H9 (cell line): Measurements from ENCODE around the gene ASCL1. TPM values are rescaled to one million over a fixed set of nuclear protein-coding genes. Genes with fewer than 3 reads are reported as not detected.

Source experiments
- DNase-seq: peaks from one replicate; pipeline ENCODE4 v3.0.0-alpha.2; 2017
- H2AFZ ChIP-seq: one replicate; pipeline ENCODE4 v1.6.1; 2013; ENCODE audit warnings: mild to moderate bottlenecking, low read length, control low read depth, moderate library complexity
- H2AK5ac ChIP-seq: 2 replicates; pipeline ENCODE4 v1.6.1; 2013; ENCODE audit warnings: low read length, control low read depth, mixed read lengths; ENCODE audit not compliant: insufficient read length
- H2BK120ac ChIP-seq: one replicate; pipeline ENCODE4 v1.6.1; 2013; ENCODE audit warnings: low read depth, mild to moderate bottlenecking, low read length, control low read depth, inconsistent platforms; ENCODE audit not compliant: poor library complexity, severe bottlenecking
- H2BK12ac ChIP-seq: 2 replicates; pipeline ENCODE4 v1.6.1; 2013; ENCODE audit warnings: low read length, control low read depth, mixed read lengths, low read depth; ENCODE audit not compliant: insufficient read length
- H2BK15ac ChIP-seq: 2 replicates; pipeline ENCODE4 v1.6.1; 2013; ENCODE audit warnings: low read depth, low read length, control low read depth
- H2BK20ac ChIP-seq: one replicate; pipeline ENCODE4 v1.6.1; 2013; ENCODE audit warnings: low read depth, mild to moderate bottlenecking, low read length, control low read depth, inconsistent platforms; ENCODE audit not compliant: poor library complexity, severe bottlenecking
- H2BK5ac ChIP-seq: 2 replicates; pipeline ENCODE4 v1.6.1; 2013; ENCODE audit warnings: low read length, control low read depth, mixed read lengths; ENCODE audit not compliant: insufficient read length
- H3K14ac ChIP-seq: 2 replicates; pipeline ENCODE4 v1.6.1; 2013; ENCODE audit warnings: low read length, control low read depth; ENCODE audit not compliant: insufficient read depth
- H3K18ac ChIP-seq: 2 replicates; pipeline ENCODE4 v1.6.1; 2013; ENCODE audit warnings: low read depth, mild to moderate bottlenecking, mixed read lengths, low read length, control low read depth; ENCODE audit not compliant: insufficient read length
- H3K23ac ChIP-seq: 2 replicates; pipeline ENCODE4 v1.6.1; 2013; ENCODE audit warnings: low read length, control low read depth, mixed read lengths, low read depth; ENCODE audit not compliant: insufficient read length
- H3K23me2 ChIP-seq: 2 replicates; pipeline ENCODE4 v1.6.1; 2013; ENCODE audit warnings: low read depth, mild to moderate bottlenecking, mixed read lengths, low read length, control low read depth; ENCODE audit not compliant: insufficient read length, poor library complexity, severe bottlenecking
- H3K27ac ChIP-seq: 2 replicates; pipeline ENCODE4 v1.5.1; 2013; ENCODE audit warnings: low read length, control low read depth, mixed read lengths, low read depth; ENCODE audit not compliant: insufficient read length
- H3K27me3 ChIP-seq: 2 replicates; pipeline ENCODE4 v1.6.1; 2013; ENCODE audit warnings: low read length, control low read depth, inconsistent platforms; ENCODE audit not compliant: insufficient read depth
- H3K4ac ChIP-seq: 2 replicates; pipeline ENCODE4 v1.6.1; 2013; ENCODE audit warnings: low read depth, mild to moderate bottlenecking, control low read depth, inconsistent platforms, low read length, moderate library complexity
- H3K4me1 ChIP-seq: 2 replicates; pipeline ENCODE4 v1.6.1; 2013; ENCODE audit warnings: low read length, control low read depth, inconsistent platforms; ENCODE audit not compliant: insufficient read depth
- H3K4me2 ChIP-seq: 2 replicates; pipeline ENCODE4 v1.6.1; 2013; ENCODE audit warnings: low read length, control low read depth, mixed read lengths; ENCODE audit not compliant: insufficient read length, insufficient read depth
- H3K56ac ChIP-seq: 2 replicates; pipeline ENCODE4 v1.6.1; 2013; ENCODE audit warnings: low read depth, mild to moderate bottlenecking, mixed read lengths, low read length, control low read depth; ENCODE audit not compliant: insufficient read length
- H3K79me1 ChIP-seq: 2 replicates; pipeline ENCODE4 v1.6.1; 2013; ENCODE audit warnings: low read depth, mild to moderate bottlenecking, moderate library complexity, low read length, control low read depth, inconsistent platforms; ENCODE audit not compliant: insufficient read depth, poor library complexity, severe bottlenecking
- H3K79me2 ChIP-seq: 2 replicates; pipeline ENCODE4 v1.6.1; 2013; ENCODE audit warnings: low read length, control low read depth, inconsistent platforms; ENCODE audit not compliant: insufficient read depth
- H3K9ac ChIP-seq: 2 replicates; pipeline ENCODE4 v1.6.1; 2013; ENCODE audit warnings: low read length, control low read depth, mixed read lengths; ENCODE audit not compliant: insufficient read length; ENCODE audit errors: extremely low read depth
- H3K9me3 ChIP-seq: one replicate; pipeline ENCODE4 v1.6.1; 2013; ENCODE audit warnings: low read depth, low read length, inconsistent platforms; ENCODE audit not compliant: control insufficient read depth
- H3T11ph ChIP-seq: one replicate; pipeline ENCODE4 v1.6.1; 2013; ENCODE audit warnings: mild to moderate bottlenecking, low read length, control low read depth, inconsistent platforms
- H4K20me1 ChIP-seq: one replicate; pipeline ENCODE4 v1.6.1; 2013; ENCODE audit not compliant: control insufficient read depth, insufficient read length, insufficient read depth
- H4K5ac ChIP-seq: 2 replicates; pipeline ENCODE4 v1.6.1; 2013; ENCODE audit warnings: low read depth, mild to moderate bottlenecking, mixed read lengths, low read length, control low read depth; ENCODE audit not compliant: insufficient read length
- H4K8ac ChIP-seq: replicated peaks from 2 replicates; pipeline ENCODE4 v1.6.1; 2013; ENCODE audit warnings: low read length, control low read depth, mixed read lengths, low read depth; ENCODE audit not compliant: insufficient read length
- H4K91ac ChIP-seq: 2 replicates; pipeline ENCODE4 v1.6.1; 2013; ENCODE audit warnings: low read depth, mild to moderate bottlenecking, moderate library complexity, mixed read lengths, low read length, control low read depth; ENCODE audit not compliant: insufficient read length
- H3K27ac Mint-ChIP-seq, 3 experiments: 2 replicates in 2 of 3; 3 replicates in 1 of 3; pipeline ENCODE4 v1.8.0; 2020 to 2021; ENCODE audit warnings: mixed read lengths in 3 of 3, mild to moderate bottlenecking in 1 of 3, moderate library complexity in 1 of 3
- H3K27me3 Mint-ChIP-seq: 2 replicates; pipeline ENCODE4 v1.8.0; 2021; ENCODE audit warnings: low read depth, mild to moderate bottlenecking, moderate library complexity, mixed read lengths
- H3K36me3 Mint-ChIP-seq, 3 experiments: 2 replicates in 2 of 3; 3 replicates in 1 of 3; pipeline ENCODE4 v1.8.0; 2020 to 2021; ENCODE audit warnings: low read depth in 3 of 3, mixed read lengths in 3 of 3; ENCODE audit not compliant: insufficient read depth in 1 of 3
- H3K4me1 Mint-ChIP-seq, 2 experiments: 2 replicates each; pipeline ENCODE4 v1.8.0; 2020; ENCODE audit warnings: mixed read lengths in 2 of 2
- H3K4me3 Mint-ChIP-seq, 2 experiments: 2 replicates in 1 of 2; 3 replicates in 1 of 2; pipeline ENCODE4 v1.8.0; 2020 to 2021; ENCODE audit warnings: mild to moderate bottlenecking in 2 of 2, mixed read lengths in 2 of 2, moderate library complexity in 1 of 2
- H3K9me3 Mint-ChIP-seq, 2 experiments: 2 replicates in 1 of 2; 3 replicates in 1 of 2; pipeline ENCODE4 v1.8.0; 2020; ENCODE audit warnings: mild to moderate bottlenecking in 2 of 2, mixed read lengths in 2 of 2, moderate library complexity in 1 of 2
- WGBS: extraction: QIAGEN DNeasy Blood & Tissue Kit; methylation state at CpG from one replicate; pipeline ENCODE4 v1.1.7; 2013; ENCODE audit warnings: missing lambda C conversion rate, low lambda C conversion rate, mixed read lengths; ENCODE audit not compliant: insufficient read length; ENCODE audit errors: extremely low coverage; 5-methylcytosine and 5-hydroxymethylcytosine counted together
- total RNA-seq: library from RNA; stranded (reverse); gene quantifications from 2 replicates; pipeline ENCODE4 v1.2.1, GENCODE V29; 2021
- TF ChIP-seq, protein P1 (sequence below): fragments of 200-600 bp; sonication (generic); conservative IDR thresholded peaks from 3 replicates; pipeline ENCODE4 v1.8.0; 2021; ENCODE audit warnings: antibody characterized with exemption, mild to moderate bottlenecking

ASCL1 gene
- total RNA-seq, 1 experiment from 2014 or later = not detected

- no peak overlapping the region for H3K23ac ChIP-seq
- no peaks in the 10 kb centered on the region for H3K79me2 ChIP-seq
- Mint-ChIP-seq H3K4me1 (peaks cover 57 to 78% of the 10 kb centered on the region in 2 experiments), H3K36me3 (peaks cover 9 to 11% (median 11%) of the 10 kb centered on the region in 3 experiments; a peak in 6 of 7 replicates), H3K27me3 (peaks cover 99% of the 10 kb centered on the region), H3K4me3 (peak overlapping the region in 1 of 2 experiments; percentile 59; a peak in 1 of 5 replicates), H3K27ac (no peak overlapping the region), H3K9me3 (peaks cover 15 to 18% of the 10 kb centered on the region in 2 experiments)
- H3K9ac ChIP-seq = no peak overlapping the region
- no peak overlapping the region for H3K14ac ChIP-seq
- H3K27me3 ChIP-seq = peaks cover 81% of the 10 kb centered on the region
- H2BK15ac ChIP-seq = no peak overlapping the region
- no peaks in the 10 kb centered on the region for H3K79me1 ChIP-seq
- no CpG with 5 or more reads among the region's 8 CpGs for WGBS
- no peak overlapping the region for H2BK12ac ChIP-seq
- H3K9me3 ChIP-seq = peaks cover 10% of the 10 kb centered on the region
- no peak overlapping the region for H2AFZ ChIP-seq
- H3K56ac ChIP-seq = no peak overlapping the region
- H4K8ac ChIP-seq = no peak overlapping the region
- H3T11ph ChIP-seq = no peak overlapping the region
- H4K5ac ChIP-seq = no peak overlapping the region
- H2BK120ac ChIP-seq = no peak overlapping the region
- no peaks in the 10 kb centered on the region for H4K20me1 ChIP-seq
- H3K23me2 ChIP-seq = peaks cover 26% of the 10 kb centered on the region
- H3K4me1 ChIP-seq = peaks cover 5% of the 10 kb centered on the region; the same call in 1 of the 2 replicates
- no peak for DNase-seq
- TF ChIP-seq, protein P1, sequence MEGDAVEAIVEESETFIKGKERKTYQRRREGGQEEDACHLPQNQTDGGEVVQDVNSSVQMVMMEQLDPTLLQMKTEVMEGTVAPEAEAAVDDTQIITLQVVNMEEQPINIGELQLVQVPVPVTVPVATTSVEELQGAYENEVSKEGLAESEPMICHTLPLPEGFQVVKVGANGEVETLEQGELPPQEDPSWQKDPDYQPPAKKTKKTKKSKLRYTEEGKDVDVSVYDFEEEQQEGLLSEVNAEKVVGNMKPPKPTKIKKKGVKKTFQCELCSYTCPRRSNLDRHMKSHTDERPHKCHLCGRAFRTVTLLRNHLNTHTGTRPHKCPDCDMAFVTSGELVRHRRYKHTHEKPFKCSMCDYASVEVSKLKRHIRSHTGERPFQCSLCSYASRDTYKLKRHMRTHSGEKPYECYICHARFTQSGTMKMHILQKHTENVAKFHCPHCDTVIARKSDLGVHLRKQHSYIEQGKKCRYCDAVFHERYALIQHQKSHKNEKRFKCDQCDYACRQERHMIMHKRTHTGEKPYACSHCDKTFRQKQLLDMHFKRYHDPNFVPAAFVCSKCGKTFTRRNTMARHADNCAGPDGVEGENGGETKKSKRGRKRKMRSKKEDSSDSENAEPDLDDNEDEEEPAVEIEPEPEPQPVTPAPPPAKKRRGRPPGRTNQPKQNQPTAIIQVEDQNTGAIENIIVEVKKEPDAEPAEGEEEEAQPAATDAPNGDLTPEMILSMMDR = no peak
- H3K27ac ChIP-seq = no peak overlapping the region
- H2BK5ac ChIP-seq = no peak overlapping the region
- H4K91ac ChIP-seq = no peak overlapping the region
- no peak overlapping the region for H2AK5ac ChIP-seq
- no peak overlapping the region for H3K18ac ChIP-seq
- no peak overlapping the region for H2BK20ac ChIP-seq
- H3K4me2 ChIP-seq = peak overlapping the region; percentile 42
- H3K4ac ChIP-seq = no peak overlapping the region
Observed at GRCh38 chr12:102961466-102961855, 4.0 kb downstream of the ASCL1 start.
